Caco-2 (cell line): ENCODE measurements around the gene ADCY7. TPM values are rescaled to one million over a fixed set of nuclear protein-coding genes. Genes with fewer than 3 reads are reported as not detected.

Experiments used
- BruUV-seq: library from RNA; stranded (reverse); fragments of 400-500 nt; replicated peaks from 2 replicates; lab custom pipeline; 2021; lab: Mats Ljungman, UMichigan
- CTCF ChIA-PET: fragments of 300-600 bp; sonication (Branson Sonifier 250); formaldehyde crosslinking; loops from one replicate; lab custom pipeline; 2022; ENCODE audit warnings: antibody characterized with exemption; lab: Charles Lee
- POLR2A ChIA-PET: fragments of 300-600 bp; sonication (Branson Sonifier 250); formaldehyde crosslinking; loops from one replicate; lab custom pipeline; 2022; ENCODE audit warnings: antibody characterized with exemption; lab: Charles Lee
- DNase-seq, 2 experiments: peaks; one replicate each; pipeline versions ENCODE4 v3.0.0 to v3.0.0-alpha.2; 2020 to 2022
- H3K27me3 ChIP-seq: replicated peaks from 2 replicates; pipeline ENCODE4 v1.6.0; 2011; ENCODE audit warnings: low read length; ENCODE audit not compliant: control insufficient read depth, insufficient read depth
- H3K36me3 ChIP-seq: 2 replicates; pipeline ENCODE4 v1.5.1; 2011; ENCODE audit warnings: low read length; ENCODE audit not compliant: control insufficient read depth, insufficient read depth
- H3K4me1 ChIP-seq: fragments of 250-450 bp; sonication (Bioruptor Pico); 2 replicates; pipeline ENCODE4 v1.5.1; 2020; ENCODE audit warnings: mild to moderate bottlenecking
- H3K4me3 ChIP-seq: 2 replicates; pipeline ENCODE4 v1.5.1; 2011; ENCODE audit warnings: low read depth, mild to moderate bottlenecking, control low read depth, low read length
- H3K9me3 ChIP-seq: fragments of 250-450 bp; sonication (Bioruptor Pico); 2 replicates; pipeline ENCODE4 v1.5.1; 2020; ENCODE audit warnings: mild to moderate bottlenecking, moderate library complexity
- H3K27ac Mint-ChIP-seq: one replicate; pipeline ENCODE4 v1.8.0; 2022; ENCODE audit warnings: mixed read lengths; ENCODE audit not compliant: unreplicated experiment
- H3K27me3 Mint-ChIP-seq: one replicate; pipeline ENCODE4 v1.8.0; 2022; ENCODE audit warnings: mixed read lengths; ENCODE audit not compliant: insufficient read depth, unreplicated experiment
- H3K36me3 Mint-ChIP-seq: one replicate; pipeline ENCODE4 v1.8.0; 2022; ENCODE audit warnings: mild to moderate bottlenecking, mixed read lengths; ENCODE audit not compliant: insufficient read depth, unreplicated experiment
- H3K4me1 Mint-ChIP-seq: one replicate; pipeline ENCODE4 v1.8.0; 2022; ENCODE audit warnings: low read depth, mixed read lengths; ENCODE audit not compliant: unreplicated experiment
- H3K4me3 Mint-ChIP-seq: one replicate; pipeline ENCODE4 v1.8.0; 2022; ENCODE audit warnings: mild to moderate bottlenecking, moderate library complexity, mixed read lengths; ENCODE audit not compliant: unreplicated experiment
- H3K9me3 Mint-ChIP-seq: one replicate; pipeline ENCODE4 v1.8.0; 2022; ENCODE audit warnings: mixed read lengths; ENCODE audit not compliant: unreplicated experiment
- CTCF ChIP-seq, 2 experiments: fragments of 200-600 bp in 1 of 2; IDR thresholded peaks; 1 replicate in 1 of 2; 2 replicates in 1 of 2; pipeline versions ENCODE4 v1.5.1 to v1.8.0; 2011 to 2022; ENCODE audit warnings: antibody characterized with exemption in 1 of 2, control low read depth in 1 of 2, inconsistent platforms in 1 of 2, low read depth in 1 of 2, low read length in 1 of 2, mild to moderate bottlenecking in 1 of 2, moderate library complexity in 1 of 2; ENCODE audit not compliant: insufficient read depth in 1 of 2, severe bottlenecking in 1 of 2, unreplicated experiment in 1 of 2
- intact Hi-C: fragments of 100-400 bp; cut with micrococcal nuclease; formaldehyde crosslinking; loops from one replicate; pipeline ENCODE4 v1.10.0; 2022; ENCODE audit not compliant: unreplicated experiment
- total RNA-seq: library from RNA; stranded (reverse); gene quantifications from 2 replicates; pipeline ENCODE4 v1.2.3, GENCODE V29; 2022

The ADCY7 gene
- total RNA-seq, 1 experiment from 2014 or later: 54.2 TPM

GRCh38 chr16:50267151-50267631, 840 bp downstream of the ADCY7 start:
- intact Hi-C loops: loop anchor here (5.0 kb wide), 1 partner anchor 45 kb away; no protein-coding TSS in a partner anchor
- H3K27ac Mint-ChIP-seq: no peak overlapping the region
- no peaks in the 10 kb centered on the region; the same call in none of the 2 replicates for H3K36me3 ChIP-seq
- CTCF ChIA-PET: no interaction called here
- peaks cover 8% of the 10 kb centered on the region; the same call in 1 of the 2 replicates for H3K4me1 ChIP-seq
- peaks cover 9% of the 10 kb centered on the region for H3K36me3 Mint-ChIP-seq
- no peaks in the 10 kb centered on the region for H3K27me3 ChIP-seq
- BruUV-seq: no TSS peak
- no peaks in the 10 kb centered on the region for H3K9me3 Mint-ChIP-seq
- TF ChIP-seq CTCF (IDR thresholded peaks at IDR 0.05; ENCODE audit: insufficient read depth in 1 of 2, low read depth in 1 of 2, low read length in 1 of 2, severe bottlenecking in 1 of 2, unreplicated experiment in 1 of 2): no peak
- H3K4me3 Mint-ChIP-seq: no peak overlapping the region
- no peaks in the 10 kb centered on the region for H3K27me3 Mint-ChIP-seq
- peaks cover 11% of the 10 kb centered on the region for H3K4me1 Mint-ChIP-seq
- no peaks in the 10 kb centered on the region for H3K9me3 ChIP-seq
- DNase-seq: no peak
- H3K4me3 ChIP-seq: no peak overlapping the region
- POLR2A ChIA-PET: no interaction called here

- no TSS peak for BruUV-seq
Observed at GRCh38 chr16:50267651-50268050, 1.3 kb downstream of the ADCY7 start.

GRCh38 chr16:50268352-50268751, 2.0 kb downstream of the ADCY7 start:
- intact Hi-C loops: loop anchor here (5.0 kb wide), 1 partner anchor 44 kb away; no protein-coding TSS in a partner anchor
- no peaks in the 10 kb centered on the region; the same call in none of the 2 replicates for H3K36me3 ChIP-seq
- BruUV-seq: no TSS peak
- no peak for DNase-seq
- Mint-ChIP-seq H3K27ac (no peak overlapping the region), H3K9me3 (no peaks in the 10 kb centered on the region), H3K36me3 (peaks cover 9% of the 10 kb centered on the region), H3K4me3 (no peak overlapping the region), H3K4me1 (peaks cover 11% of the 10 kb centered on the region), H3K27me3 (no peaks in the 10 kb centered on the region)
- POLR2A ChIA-PET: no interaction called here
- no peak for TF ChIP-seq CTCF (IDR thresholded peaks at IDR 0.05; ENCODE audit: insufficient read depth in 1 of 2, low read depth in 1 of 2, low read length in 1 of 2, severe bottlenecking in 1 of 2, unreplicated experiment in 1 of 2)
- no peak overlapping the region for H3K4me3 ChIP-seq
- peaks cover 8% of the 10 kb centered on the region; the same call in 1 of the 2 replicates for H3K4me1 ChIP-seq
- CTCF ChIA-PET: no interaction called here
- no peaks in the 10 kb centered on the region for H3K9me3 ChIP-seq
- no peaks in the 10 kb centered on the region for H3K27me3 ChIP-seq

More at GRCh38 chr16:50267651-50268050, 1.3 kb downstream of the ADCY7 start:
- H3K9me3 Mint-ChIP-seq: no peaks in the 10 kb centered on the region
- no peak overlapping the region for H3K27ac Mint-ChIP-seq
- intact Hi-C loops: loop anchor here (5.0 kb wide), 1 partner anchor 45 kb away; no protein-coding TSS in a partner anchor
- Histone ChIP-seq H3K36me3 (no peaks in the 10 kb centered on the region; the same call in none of the 2 replicates), H3K4me3 (no peak overlapping the region), H3K9me3 (no peaks in the 10 kb centered on the region), H3K4me1 (peaks cover 8% of the 10 kb centered on the region; the same call in 1 of the 2 replicates), H3K27me3 (no peaks in the 10 kb centered on the region)
- ChIA-PET CTCF (no interaction called here), POLR2A (no interaction called here)
- peaks cover 11% of the 10 kb centered on the region for H3K4me1 Mint-ChIP-seq
- H3K36me3 Mint-ChIP-seq: peaks cover 9% of the 10 kb centered on the region
- TF ChIP-seq CTCF (IDR thresholded peaks at IDR 0.05; ENCODE audit: insufficient read depth in 1 of 2, low read depth in 1 of 2, low read length in 1 of 2, severe bottlenecking in 1 of 2, unreplicated experiment in 1 of 2): no peak
- H3K27me3 Mint-ChIP-seq: no peaks in the 10 kb centered on the region
- no peak for DNase-seq
- no peak overlapping the region for H3K4me3 Mint-ChIP-seq
